Middle frontal gyrus (tissue), 1 donor: Measurements from ENCODE around the gene PAM.

Experiments
- DNase-seq: peaks from one replicate; pipeline ENCODE4 v3.0.0-alpha.2; 2015; ENCODE audit warnings: low spot score; ENCODE audit errors: extremely low spot score

The PAM gene

GRCh38 chr5:102856389-102856777, 101.3 kb downstream of the PAM start:
- DNase-seq = no peak

DNA sequence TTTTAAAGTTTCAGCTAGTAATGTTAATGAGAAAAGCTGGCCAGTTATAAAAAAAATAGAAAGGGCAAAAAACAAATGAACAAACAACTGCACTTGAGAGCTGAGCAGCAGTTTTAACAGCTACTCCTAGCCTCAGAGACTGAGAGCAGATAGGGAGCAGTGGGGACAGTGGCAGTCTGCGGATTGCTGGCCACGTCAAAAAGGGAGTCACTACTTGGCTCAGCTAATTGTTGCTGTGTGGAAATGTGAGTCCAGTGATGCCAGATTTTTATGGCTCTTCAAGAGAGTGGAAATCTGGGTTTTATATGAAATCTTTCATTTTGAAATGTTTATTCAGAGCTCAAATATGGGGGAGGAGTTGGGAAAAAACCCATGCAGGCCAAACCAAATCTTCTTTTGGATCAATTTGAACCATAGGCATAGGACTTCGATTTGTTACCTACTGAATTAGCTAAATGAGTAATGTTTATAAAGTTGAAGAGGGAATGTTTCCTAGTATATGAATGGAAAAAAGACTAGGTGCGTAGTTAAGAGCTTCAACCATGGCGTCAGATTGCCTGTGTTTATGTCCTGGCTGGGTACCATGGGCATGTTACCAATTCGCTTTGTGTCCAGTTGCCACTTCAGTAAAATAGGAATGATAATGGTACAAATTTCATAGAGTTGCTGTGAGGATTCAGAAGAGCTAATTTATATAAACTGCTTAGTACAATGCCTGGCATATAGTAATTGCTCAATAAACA, 102.1 kb downstream of the PAM start:
- no peak for DNase-seq

GRCh38 chr5:102858221-102858620, 103.1 kb downstream of the PAM start:
- DNase-seq = no peak

DNA sequence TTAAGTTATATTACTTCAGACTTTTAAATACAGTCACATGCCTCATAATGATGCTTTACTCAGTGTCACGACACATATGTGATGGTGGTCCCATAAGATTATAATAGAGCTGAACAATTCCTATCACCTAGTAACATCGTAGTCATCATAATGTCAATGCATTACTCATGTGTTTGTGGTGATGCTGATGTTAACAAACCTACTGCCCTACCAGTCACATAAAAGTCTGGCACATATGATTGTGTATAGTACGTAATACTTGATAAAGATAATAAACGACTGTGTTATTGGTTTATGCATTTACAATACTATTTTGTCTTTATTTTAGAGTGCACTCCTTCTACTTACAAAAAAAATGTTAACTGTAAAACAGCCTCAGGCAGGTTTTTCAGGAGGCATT, 103.7 kb downstream of the PAM start:
- DNase-seq = no peak

DNA sequence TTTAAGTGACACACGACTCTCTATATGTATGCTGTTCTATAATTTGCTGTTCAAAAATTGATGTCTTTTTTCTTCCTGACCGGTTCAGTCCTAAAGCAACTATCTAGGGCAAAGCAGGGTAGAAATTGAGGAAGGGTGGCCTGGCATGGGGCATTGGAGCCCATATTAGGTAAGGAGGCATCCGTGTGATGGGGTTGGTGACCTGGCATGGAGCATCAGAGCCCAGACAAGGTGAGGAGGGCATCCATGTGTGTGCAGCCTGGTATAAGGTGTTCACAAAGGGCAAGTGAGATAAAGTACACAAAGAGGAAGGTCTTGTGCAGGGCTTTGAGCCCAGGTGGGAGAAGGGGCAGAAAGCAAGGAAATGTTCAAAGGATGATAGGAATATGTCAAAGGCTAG, 104.9 kb downstream of the PAM start:
- no peak for DNase-seq

GRCh38 chr5:102863058-102863457, 108.0 kb downstream of the PAM start:
- no peak for DNase-seq

GRCh38 chr5:102863764-102864560, 108.9 kb downstream of the PAM start:
- DNase-seq = no peak

GRCh38 chr5:102865171-102865509, 110.0 kb downstream of the PAM start:
- no peak for DNase-seq

GRCh38 chr5:102865510-102866236, 110.6 kb downstream of the PAM start:
- peak; percentile 14 for DNase-seq

DNA sequence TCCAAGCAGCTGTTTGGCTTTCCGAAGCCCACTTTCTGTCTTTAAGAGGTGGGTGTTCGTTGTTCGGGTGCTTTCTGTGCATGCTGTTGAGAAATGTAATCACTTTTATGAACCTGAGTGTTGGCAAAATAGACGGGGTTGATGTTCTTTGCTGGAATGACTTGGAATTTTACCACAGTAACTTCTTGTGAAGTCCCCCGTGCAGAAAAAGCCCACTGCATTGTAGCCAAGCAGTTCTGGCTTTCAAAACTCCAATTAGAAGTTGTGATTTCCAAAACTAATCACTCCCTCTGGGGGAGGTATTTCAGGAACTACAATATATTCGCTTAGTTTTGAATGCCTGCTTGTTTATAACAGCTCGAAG, 111.1 kb downstream of the PAM start:
- no peak for DNase-seq

GRCh38 chr5:102867992-102868662, 113.0 kb downstream of the PAM start:
- no peak for DNase-seq

DNA sequence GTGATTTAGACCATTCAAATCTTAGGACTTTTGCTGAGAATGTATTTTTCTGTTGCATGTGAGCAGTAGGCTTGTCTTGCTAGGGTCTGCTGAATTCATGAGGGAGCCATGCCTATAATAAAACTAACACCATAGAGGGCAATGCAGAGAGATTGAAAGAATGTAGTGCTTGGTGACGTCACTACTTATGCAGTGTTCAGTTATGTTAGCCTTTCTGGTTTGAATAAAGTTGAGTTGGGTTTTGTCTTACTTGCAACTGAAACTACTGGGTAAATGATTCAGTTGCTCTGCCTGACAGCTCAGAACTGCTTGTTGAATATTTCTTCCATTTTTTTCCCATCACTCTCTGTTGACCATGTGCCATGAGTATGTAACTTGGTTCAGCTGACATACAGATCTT, 114.1 kb downstream of the PAM start:
- DNase-seq = no peak

- no peak for DNase-seq
Observed at GRCh38 chr5:102873379-102873932, 118.4 kb downstream of the PAM start.

DNA sequence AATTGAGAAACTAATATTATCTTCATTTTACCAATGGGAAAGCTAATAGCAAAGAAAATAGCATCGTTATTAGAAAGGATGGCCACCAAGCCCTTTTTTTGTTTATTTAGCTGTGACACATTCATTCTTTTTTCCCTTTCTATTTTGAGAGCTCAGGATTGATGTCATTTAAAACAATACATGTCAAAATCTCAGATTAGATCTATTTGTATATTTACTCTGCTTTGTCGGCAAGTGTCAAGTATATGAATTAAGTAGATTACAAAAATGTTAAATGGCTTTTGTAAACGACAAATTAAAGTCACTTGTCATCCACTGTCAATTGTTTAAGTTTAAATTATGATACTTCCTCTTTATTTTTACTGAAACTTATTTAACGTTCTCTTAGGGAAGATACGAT, 118.9 kb downstream of the PAM start:
- DNase-seq = no peak

DNA sequence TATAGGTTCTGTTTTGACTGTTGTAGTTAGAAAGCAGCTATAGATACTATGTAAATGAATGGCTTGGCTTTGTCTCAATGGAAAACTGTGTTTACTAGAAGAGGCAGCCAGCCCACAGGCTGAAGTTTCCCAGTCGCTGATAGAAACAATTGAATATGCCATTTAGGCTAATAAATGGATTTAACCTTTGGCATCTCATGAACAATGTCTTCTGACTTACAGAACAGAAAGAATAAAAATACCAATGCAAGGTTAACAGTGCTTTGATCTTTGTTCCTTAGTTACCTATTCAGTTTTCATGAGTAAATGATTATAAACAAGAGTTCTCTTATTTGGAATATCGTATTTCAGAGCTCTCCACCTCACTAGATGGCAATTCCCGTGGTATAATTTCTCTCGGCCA, 120.6 kb downstream of the PAM start:
- no peak for DNase-seq

DNA sequence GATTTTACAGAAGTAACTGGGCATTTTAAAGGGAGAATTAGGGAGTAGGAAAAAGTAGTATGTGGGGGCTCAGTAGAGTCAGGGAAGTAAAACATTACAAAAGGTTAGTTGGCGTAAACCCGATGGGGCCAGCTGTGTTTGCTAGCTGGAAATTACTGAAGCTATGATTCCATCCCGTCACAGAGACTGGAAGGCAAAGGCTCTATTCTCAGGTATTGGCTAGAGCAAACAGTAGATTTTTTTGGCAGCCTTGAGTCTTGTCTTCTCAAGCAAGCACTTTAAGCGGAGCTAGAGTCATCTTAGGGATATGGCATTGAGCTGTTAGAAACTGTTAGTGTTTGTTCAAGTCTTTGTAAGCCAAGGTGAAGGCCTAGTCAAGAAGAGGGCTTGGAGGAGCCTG, 121.5 kb downstream of the PAM start:
- DNase-seq = no peak

GRCh38 chr5:102879741-102880140, 124.6 kb downstream of the PAM start:
- no peak for DNase-seq

DNA sequence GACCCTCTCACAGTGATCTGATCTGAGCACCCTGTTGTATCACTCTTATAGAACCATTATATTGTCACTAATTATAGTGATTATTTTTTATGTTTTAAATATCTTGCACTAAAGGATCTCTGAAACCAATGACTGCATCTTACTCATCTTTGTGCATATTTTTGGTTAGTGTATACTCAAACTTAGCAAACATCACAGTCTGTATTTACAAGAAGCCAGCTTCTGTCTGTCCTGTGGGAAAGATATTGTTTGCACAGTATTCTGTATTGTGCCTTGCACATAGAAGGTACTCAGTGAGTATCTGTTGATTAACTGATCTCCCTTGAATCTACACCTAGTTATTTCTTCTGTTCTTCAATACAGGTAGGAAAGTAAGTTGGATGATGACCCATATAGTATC, 131.5 kb downstream of the PAM start:
- no peak for DNase-seq

- DNase-seq = no peak
Observed at GRCh38 chr5:102888483-102888882, 133.4 kb downstream of the PAM start.

DNA sequence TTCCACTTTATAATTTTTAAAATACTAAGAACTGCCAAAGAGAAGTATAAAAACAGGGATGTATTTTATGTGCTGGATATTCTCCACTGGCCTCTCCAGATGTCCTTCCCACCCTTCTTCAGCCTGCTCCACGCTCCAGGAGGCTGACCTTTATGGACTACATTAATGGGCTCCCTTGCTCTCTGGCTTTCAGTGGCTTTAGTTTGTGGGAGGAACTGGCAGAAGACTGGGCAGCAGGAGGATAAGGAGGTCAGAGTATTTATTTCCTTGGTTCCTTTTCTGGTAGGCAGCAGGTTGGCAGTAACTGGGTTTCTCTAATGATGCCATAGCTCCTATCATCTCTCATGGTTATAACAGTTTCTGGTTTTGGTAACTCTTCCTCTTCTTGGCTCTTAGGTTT, 133.9 kb downstream of the PAM start:
- DNase-seq = no peak

DNA sequence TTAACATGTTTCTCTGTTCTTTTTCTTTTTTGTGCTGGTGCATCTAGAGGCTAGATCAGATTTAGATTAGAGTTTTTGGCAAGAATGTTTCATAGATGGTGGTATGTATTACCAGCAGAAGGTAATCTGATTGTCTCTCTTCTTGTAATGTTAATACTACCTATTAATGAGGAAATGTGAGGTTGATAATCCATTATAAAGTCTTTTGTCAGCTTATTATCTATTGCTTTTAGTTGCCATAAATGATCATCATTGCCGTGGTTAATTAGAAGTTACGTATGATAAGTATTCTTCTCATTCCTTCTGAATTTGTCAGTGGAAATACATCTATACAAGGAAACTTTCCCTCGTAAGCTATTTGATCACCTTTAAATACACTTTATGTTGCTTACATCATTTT, 135.0 kb downstream of the PAM start:
- no peak for DNase-seq

GRCh38 chr5:102891175-102891574, 136.1 kb downstream of the PAM start:
- no peak for DNase-seq
